Measurements from ENCODE around the gene GRIK4.
"Not testable (repeated sequence)": the region's sequence is repeated elsewhere in the genome, so short reads cannot be mapped to it uniquely, and the experiment has no call there.

Gene GRIK4

DNA sequence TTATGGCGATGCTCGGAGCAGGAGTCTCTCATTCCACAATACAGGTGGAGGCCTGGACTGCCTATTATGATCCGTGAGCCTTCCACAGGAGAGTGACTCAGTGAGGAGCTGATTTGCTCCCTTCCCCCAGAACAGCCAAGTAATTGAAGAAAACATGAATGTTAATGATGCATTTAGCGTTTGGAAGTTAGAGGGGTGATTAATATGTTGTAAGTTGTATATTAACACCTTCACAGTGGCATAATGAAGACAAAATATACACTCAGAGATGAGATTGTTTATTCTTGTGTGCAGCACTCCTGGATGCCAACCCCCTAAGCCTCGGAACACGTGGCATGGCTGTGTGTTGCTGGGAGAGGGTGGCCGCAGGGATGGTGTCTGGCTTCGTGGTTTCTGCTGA, 98.6 kb downstream of the GRIK4 start:
- no peak for DNase-seq

DNA sequence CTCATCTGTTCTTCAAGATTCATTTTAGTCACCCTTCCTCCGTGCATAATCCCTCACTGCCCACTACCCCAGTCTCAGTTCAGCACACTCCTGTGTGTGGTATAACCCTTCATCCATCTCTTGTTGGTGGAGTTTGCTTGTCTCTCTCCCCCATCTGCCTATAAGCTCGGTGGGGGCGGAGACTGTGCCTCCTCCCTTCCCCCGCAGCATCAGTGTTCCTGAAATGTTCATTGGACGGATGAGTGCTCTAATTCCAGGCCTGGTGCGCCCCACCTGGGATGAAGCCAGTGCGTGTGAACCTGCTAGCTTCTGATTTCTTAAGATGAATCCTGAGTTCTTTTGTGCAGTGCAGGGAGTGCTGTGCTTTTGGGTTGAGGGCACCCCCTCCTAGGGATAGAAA, 100.0 kb downstream of the GRIK4 start:
- DNase-seq, result no peak

DNA sequence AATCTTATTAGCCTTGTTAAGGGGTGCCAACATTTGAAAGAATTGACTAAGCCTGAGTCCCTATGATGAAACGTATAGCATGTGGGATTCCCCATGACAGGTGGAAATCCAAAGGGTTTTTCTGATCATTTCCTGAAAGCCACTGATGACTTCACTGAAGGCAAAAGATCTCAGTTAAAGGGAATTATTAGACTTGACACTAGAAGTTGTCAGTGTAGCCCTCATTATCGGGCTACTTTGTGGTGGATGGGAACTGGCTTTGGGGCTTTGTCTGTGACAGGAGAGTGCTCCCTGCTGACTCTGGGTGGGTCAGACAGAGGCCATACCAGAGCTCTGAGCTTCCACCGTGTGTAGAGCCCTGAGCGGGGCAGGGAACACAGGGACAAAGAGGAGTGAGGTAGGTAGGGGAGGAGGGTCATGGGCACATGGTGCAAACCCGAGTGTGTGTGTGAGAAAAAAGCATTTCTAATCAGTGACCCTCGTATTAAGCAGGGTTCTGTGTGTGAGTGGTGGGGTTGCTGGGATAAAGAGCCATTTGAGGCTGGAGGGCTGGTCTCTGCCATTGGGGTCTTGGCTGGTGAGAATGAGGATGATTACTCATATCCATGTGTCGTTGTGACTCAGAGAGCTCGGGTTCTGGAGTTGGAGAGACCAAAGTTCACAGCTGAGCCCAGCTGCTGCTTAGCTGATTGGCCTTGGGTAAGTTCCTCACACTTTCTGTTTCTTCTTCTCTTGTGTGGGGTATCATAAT, 101.1 kb downstream of the GRIK4 start:
- DNase-seq, result no peak

DNA sequence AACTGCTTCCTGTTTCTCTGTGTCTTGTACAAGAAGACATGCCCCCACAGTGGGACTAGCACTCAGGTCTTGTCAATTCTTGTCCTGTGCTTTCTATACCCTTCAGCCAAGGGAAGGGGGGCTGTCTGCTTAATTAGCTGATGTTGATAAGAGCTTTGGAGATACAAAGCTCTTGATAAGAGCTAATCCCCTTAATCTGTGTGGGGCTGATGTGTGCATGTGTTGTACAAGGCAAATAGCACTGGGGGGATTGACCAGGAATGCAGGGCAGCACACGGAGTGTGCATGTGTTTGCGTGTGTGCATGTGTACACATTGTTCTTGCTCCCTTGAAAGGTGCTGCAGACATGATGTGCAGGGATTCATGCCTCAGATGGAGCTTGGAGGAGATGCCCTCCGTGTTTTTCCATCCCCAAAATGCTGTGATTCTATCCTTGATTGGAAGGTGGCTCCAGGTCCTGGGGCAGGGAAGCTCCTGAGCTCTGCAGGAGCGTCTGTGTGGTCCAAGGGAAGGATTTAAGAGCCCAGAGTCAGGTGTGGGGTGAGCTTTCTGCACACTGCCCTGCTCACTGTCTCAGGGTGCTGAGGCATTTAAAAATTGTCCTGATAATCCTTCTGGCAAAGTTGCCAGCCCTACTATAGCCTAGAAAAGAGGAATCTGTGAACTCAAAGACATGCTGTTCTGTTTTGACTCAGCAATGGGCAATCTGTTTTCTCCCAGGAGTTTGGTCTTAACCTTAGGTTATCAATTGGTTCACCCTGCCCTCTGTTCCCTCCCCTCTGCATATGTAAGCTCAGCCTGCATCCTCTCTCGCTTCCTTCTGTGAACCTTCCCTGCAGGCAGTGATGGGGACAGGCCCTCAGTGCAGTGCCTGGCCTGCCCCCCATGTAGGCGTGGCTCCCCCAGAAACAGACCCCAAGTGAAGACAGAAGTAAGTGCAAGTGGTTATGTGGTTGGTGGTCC, 102.0 kb downstream of the GRIK4 start:
- DNase-seq, result no peak

DNA sequence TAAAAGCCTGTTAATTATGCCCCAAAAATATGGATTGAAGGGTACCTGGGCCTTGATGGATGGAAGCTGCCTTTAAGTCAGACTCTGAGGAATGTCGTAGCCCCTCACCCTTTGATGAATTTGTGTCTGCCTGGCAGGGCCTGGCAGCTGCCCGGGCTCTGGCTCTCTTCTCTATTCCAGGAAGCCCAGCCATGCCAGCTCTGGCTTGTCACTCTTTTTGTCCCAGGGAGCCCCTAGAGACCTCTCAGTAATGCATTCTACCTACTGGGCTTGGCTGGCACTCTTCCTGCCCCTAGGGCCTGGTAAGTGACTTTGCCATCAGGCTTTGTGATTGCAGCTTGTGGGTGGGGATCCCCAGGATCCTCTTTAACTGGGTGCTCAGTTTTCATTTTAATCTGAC, 103.8 kb downstream of the GRIK4 start:
- DNase-seq, result no peak

DNA sequence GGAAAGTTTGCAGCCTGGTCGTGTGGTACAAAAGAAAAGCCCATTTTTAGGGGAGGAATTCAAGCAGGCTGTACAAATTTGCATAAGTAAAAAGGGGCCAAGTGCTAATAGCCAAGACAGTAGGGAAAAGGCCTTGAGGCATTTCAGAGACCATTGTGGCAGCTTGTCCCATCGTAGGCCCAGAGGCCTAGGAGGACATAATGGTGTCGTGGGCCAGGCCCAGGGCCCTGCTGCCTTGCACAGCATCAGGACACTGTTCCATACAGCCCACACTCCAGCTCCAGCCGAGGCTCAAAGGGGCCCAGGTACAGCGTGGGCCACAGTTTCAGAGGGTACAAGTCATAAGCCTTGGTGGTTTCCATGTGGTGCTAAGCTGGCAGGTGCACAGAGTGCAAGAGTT, 106.9 kb downstream of the GRIK4 start:
- DNase-seq, result no peak

DNA sequence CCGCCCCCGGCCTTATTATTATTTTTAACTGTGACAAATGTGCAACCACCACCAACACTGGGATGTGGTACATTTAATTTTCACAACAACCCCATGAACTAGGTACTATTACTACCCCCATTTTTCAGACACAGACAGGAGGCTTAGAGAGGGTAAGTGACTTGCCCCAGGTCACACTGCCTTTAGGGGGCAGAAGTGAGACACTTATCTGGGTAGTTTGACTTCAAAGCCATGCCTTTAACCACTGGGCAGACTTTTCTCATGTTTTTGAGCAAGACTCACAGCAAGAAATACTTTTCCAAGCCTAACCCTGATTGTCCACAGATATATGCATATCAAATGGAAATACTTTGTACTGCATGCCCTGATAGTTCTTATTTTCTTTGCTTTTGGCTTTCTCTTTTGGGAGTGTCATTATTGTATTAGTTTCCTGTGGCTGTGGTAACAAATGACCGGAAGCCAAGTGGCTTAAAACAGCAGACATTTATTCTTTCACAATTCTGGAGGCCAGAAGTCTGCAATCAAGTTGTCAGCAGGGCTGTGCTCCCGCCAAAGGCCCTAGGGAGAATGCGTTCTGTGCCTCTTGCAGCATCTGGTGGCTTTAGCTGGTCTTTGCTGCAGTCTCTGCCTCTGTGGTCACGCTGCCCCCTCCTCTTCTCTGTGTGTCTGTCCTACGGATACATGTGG, 110.8 kb downstream of the GRIK4 start:
- DNase-seq, result no peak

DNA sequence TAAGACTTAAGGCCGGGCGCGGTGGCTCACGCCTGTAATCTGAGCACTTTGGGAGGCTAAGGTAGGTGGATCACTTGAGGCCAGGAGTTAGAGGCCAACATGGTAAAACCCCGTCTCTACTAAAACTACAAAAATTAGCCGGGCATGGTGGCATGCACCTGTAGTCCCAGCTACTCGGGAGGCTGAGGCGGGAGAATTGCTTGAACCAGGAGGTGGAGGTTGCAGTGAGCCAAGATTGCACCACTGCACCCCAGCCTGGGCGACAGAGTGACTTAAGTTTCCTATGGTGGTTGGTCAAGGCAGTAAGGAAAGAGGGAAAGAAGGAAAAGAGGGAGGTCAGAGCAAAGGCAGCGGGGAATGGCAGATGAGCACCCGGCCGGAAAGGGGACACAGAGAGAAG, 113.4 kb downstream of the GRIK4 start:
- DNase-seq, result not testable (repeated sequence)

DNA sequence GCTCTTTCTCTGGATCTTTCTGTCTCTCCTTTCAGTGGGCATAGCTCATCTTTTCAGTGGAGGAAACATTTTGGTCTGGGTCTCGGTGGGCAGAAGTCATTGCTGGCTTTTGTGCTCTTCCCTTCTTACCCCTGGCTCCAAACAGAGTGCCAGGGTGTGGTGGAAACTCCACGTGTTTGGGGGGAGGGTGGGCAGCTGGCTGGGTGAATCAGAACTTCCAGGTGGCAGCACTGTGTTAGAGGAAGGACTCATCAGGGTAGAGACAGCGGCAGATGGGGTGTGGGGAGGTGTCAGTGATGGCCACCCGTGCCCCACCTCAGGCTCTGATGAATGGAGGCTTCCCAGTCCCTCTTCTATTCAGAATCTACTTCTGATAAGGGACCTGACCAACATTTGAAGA, 114.0 kb downstream of the GRIK4 start:
- DNase-seq, result no peak

DNA sequence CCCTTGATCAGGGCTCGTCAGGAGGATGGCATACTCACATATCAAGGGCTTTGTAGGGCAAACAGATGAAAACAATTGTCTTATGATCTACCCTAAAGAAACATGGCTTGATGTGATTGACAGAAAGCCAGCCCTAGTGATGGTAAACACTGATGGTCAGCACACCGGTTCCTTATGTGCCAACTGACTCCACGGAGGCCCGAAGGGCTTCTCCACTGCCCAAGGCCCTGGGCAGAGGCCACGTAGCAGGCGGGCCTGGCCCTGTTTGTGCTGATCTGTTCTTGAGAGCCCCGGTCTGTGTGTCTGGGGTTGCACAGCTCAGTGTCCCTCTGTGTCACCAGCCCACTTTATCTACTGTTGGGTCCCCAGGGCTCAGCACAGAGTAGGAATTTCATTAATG, 115.2 kb downstream of the GRIK4 start:
- no peak for DNase-seq

DNA sequence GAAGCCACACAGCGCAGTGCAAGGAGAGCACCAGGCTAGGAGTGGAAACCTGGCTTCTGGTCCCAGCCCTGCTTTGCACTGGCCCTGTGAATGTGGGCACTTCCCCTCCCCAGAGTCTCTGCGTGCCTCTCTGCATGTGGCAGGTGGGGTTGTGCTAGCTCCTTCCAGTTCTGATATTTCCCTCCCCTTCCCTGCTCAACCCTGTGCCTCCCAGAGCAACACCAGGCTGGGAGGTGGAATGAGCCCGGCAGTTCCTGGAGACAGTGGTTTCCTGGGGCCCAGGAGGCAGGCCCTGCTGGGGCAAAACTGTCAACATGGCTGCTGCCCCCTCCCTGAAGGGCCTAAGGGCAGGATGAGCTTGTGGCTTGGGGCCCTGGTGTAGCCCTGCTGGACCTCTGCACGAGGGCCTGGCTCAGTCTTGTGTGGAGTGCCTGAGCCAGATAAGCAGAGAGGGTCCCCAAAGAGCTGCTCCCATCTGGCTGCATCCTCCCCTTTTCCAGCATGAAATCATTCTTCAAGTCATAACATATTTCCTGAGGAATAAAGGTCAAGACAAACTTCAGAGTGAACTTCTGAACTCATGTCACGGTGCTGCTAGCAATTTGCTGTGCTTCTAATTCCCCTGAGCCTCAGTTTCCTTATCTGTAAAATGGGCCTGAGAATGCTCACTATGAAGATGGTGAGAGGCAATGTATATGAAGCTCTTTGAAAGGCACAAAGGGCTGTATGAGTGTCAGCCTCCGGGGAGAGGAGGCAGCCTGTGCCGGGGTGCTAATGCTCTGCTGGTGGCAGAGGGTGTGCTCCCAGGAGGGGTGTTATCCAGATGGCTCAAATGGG, 116.0 kb downstream of the GRIK4 start:
- no peak for DNase-seq

DNA sequence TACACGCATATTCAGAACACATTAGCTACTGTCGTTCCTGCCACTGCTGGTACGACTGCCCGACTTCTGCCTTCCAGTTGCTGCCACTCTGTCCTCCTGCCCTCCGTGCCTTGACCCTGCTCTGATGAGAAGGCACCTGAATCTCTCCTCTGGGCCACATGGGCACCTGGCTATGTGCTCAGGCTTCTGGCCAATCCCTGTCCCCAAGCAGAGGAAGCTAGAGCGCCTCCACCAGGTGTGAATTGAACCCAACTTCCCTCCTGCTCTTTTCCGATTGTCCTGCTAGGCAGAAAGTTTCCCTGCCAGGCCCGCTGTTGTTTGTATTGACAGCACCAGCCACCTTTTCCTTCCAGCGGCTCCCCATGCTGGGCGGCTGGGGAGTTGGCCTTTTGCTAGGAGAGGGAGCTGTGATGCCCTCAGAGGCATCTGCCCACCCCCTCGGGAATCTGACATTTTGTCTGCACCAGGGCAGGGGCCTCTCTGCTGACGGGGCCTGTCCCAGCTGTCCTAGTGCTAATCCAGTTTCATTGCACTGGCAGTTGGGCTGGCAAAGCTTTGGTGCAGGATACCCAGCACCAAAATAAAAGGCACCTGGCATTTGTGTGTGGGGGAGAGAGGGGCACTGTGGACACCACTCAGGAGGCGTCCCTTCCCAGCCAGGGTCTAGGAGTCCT, 118.0 kb downstream of the GRIK4 start:
- no peak for DNase-seq

DNA sequence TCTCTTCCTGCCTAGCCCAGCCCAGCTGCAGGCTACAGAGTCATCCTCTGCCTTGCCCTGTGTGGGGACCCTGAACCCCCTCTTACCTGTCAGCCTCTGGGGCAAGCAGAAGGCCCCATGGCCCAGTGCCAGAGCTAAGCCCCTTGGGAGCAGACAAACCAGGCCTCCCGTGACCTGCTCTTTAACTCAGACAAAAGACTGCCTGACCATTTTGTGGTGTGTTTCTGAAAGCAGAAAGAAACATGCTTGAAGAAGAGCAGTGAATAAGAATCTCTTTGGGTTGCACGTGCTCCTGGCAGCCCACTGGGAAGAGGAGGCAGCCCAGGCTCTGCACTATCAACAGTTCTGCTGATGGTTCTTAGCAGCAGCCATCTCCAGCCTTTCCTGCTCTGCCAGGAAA, 118.6 kb downstream of the GRIK4 start:
- no peak for DNase-seq

DNA sequence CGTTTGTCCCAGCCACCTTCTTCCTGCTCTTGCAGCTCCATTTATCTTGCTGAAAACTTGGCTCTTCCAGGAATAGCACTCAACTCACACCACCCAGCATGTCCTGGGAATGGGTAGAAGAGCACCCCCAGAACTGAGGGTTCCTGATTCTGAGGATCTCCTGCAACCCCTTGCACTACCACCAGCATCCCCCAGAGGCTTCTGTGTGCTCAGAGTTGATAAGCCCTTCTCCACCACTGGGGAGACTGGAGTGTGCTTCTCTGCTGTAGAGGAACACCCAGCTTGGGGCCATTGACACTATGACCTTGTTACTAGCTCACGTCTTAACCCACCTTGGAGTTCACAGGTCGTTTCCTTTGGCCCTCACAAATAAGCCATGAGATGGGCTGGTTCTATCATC, 121.0 kb downstream of the GRIK4 start:
- no peak for DNase-seq

DNA sequence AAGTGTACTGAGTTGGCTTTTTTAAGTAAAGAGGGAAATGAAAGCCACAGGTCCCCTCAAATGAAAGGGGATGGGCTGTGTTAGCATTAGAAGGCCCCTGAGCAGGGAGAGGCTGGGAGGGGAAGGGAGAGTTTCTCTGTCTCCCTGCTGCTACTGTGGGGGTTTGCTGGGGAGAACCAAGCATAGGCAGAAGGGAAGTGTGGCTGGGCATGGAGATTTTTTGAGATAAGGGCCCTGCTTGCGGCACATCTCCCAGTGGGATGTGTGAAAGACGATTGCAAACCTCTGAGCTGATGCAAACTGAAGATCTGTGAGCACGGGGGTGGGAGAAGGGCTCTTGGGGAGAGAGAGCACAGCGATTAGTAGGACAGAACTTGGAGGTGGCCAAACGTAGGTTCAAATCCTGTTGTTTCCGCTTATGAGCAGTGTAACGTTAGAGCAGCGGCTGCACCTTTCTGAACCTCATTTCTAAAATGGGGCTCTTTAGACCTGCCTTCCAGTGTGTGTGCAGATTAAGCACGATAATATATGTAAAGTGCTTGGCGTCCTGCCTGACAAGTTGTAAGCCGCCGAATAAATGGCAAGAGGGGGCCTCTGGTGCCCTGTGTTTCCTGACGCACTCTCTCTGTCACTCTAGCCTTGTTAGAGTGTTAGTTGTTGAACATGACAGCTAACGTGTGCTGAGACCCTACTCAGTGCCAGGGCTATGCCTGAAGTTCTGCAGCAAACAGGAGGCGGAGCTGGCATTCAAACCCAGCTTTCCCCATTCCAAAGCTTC, 122.3 kb downstream of the GRIK4 start:
- DNase-seq, result no peak

DNA sequence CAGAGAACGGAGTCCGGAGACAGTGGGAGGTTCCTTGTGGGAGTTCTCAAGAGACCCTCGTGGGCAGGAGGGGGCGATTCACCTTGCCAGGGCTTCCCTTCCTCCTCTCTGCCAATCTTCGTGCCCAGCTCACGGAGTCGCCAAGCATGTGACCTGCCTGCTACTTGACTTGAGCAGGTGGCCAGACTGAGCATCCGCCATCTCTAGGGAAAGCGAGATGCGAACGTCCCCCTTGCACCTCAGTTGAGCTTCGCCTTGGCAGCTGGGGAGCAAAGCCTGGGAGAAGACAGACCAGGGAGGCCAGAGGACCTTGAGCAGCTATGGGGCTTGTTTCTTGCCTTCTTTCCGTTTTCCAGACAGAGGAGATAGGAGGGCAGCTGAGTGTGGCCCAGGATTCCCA, 123.2 kb downstream of the GRIK4 start:
- no peak for DNase-seq

DNA sequence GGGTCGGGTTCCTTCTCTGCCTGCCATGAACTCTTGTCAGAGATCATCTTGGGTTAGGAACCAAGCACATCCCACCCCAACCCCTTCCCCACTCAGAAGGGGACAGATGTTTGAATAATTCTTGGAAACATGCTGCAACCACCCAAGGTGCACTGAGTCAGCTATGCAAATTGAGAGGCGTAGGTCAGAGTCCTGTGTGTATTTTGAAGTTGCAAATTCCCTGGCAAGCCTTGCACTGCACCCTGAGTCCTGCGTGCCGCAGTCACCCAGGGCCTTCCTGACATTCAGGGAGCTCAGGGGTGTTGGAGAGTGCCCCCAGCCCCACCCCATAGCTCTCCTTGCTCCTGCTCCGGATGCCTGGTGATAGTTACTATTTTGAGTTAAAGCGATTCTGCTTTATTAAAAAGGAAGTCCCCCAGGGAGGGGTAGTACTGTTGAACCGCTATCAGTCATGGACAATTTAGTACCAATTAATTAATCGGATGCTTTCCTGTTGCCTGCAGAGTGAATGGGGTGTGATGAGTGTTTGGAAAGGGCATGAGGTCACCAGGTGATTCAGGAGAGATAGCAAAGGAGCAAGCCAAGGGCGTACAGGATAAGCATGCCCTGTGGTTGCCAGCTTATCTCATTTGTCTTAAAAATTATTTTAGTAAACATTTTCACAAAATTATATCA, 123.7 kb downstream of the GRIK4 start:
- no peak for DNase-seq

DNA sequence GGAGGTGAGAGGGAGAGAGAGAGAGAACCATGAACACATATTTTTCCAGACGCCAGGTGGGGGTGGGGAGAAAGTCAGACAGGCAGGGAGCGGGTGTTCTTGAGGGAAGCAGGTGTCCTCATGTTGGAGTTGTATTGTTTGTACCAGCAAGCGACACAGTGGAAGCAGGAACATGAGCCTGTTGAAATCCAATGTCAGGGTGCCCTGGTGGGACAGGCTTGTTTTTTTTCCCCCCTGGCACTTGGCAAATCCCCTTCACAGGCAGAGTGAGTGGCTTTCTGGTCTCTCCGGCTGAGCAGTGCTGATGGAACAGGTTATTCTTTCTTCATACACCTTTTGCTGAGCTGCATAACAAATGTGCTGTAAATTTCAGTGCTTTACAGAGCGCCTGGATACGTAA, 125.6 kb downstream of the GRIK4 start:
- DNase-seq, result no peak

DNA sequence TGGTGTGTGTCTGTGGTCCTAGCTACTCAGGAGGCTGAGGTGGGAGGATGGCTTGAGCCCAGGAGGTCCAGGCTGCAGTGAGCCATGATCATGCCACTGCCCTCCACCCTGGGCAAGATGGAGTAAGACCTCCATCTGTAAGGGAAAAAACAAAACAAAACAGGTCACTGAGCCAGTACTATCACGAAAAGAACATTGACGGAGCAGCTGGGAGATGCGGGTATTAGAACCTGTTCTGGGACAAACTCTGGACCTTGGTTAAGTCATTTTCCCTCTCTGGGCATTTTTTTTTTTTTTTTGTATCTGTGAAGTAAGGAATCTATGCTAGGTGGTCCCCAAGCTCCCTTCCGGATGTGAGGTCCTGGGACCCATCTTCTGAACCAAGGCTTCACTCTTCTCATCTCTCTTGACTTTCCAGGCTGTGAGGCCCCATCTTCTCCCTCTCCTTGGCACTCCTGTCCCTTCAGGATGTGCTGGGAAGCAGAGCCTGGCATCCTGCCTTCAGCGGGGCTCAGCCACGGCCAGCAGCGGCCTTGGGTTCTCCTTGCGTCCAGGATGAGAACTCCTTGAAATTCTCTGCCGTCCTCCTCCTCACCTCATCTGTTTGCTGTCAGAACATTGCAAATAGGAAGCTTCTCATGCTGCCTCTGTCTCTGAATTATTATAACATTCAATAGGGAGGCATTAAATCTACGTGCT, 130.8 kb downstream of the GRIK4 start:
- no peak for DNase-seq

DNA sequence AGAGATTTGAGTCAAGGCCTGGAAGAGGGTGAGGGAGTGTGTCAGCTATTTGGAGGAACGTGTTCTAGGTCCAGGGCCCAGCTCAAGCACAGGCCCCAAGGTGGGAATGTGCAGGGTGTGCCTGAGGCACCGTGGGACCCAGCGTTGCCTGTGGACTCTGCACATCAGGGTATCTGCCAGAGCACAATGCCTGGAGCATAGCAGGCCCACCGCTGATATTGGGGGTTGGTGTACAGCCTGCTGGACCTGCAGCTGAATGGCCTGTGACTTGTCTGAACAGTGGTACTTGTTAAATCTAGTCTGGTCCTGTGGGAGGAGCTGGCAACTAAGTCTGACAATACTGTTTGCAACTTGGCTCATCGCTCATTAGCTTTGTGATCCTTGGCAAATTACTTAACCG, 131.7 kb downstream of the GRIK4 start:
- DNase-seq, result no peak
